NB4 (cell line): ENCODE data around the gene TAF3.

Experiments used
- CTCF ChIP-seq: IDR thresholded peaks from one replicate; pipeline ENCODE4 v1.5.1; 2012; ENCODE audit warnings: low read depth, low read length
- POLR2A ChIP-seq: IDR thresholded peaks from 2 replicates; pipeline ENCODE4 v1.6.1; 2011; ENCODE audit warnings: mild to moderate bottlenecking; ENCODE audit not compliant: insufficient read length; ENCODE audit errors: extremely low read depth

GRCh38 chr10:8006274-8006999, 188.1 kb downstream of the TAF3 start:
- TF ChIP-seq CTCF = no peak
- TF ChIP-seq POLR2A = no peak
